Activated CD4-positive, alpha-beta T cell treated with anti-CD3 and anti-CD28 coated beads, Interleukin-2, Interleukin-6, amounts not matched to agents 100 ng/mL and 50 ng/mL, durations not matched to agents 16 hours and 8 hours (primary cell): ENCODE results near the gene SLC6A16.
A peak's percentile ranks its signal among the peaks of the same experiment; 100 is the strongest.
"Not testable (repeated sequence)": the region's sequence is repeated elsewhere in the genome, so short reads cannot be mapped to it uniquely, and the experiment has no call there.

Experiments used
- DNase-seq: peaks from one replicate; pipeline ENCODE4 v3.0.0-alpha.2; 2020

SLC6A16 gene

GRCh38 chr19:49328741-49329140 is 3.8 kb upstream of the SLC6A16 start:
- no peak for DNase-seq

GRCh38 chr19:49327878-49328544 is 3.0 kb upstream of the SLC6A16 start:
- peak; percentile 62 for DNase-seq

GRCh38 chr19:49326165-49326704 is 1.2 kb upstream of the SLC6A16 start:
- DNase-seq, result no peak

- not testable (repeated sequence) for DNase-seq
These were observed 765 bp upstream of the SLC6A16 start for GRCh38 chr19:49325756-49326155.

GRCh38 chr19:49318296-49318695 is 6.7 kb downstream of the SLC6A16 start:
- DNase-seq, result no peak

GRCh38 chr19:49316284-49316683 is 8.7 kb downstream of the SLC6A16 start:
- no peak for DNase-seq

- DNase-seq, result no peak
These were observed 9.9 kb downstream of the SLC6A16 start for GRCh38 chr19:49315111-49315510.

- no peak for DNase-seq
These were observed 15.9 kb downstream of the SLC6A16 start for GRCh38 chr19:49309087-49309486.

GRCh38 chr19:49306734-49307133 is 18.3 kb downstream of the SLC6A16 start:
- DNase-seq, result not testable (repeated sequence)

- DNase-seq, result no peak
These were observed 23.1 kb downstream of the SLC6A16 start for GRCh38 chr19:49301866-49302252.

- DNase-seq, result peak; percentile 87
These were observed 23.7 kb downstream of the SLC6A16 start for GRCh38 chr19:49301165-49301865.

GRCh38 chr19:49298653-49299052 is 26.3 kb downstream of the SLC6A16 start:
- not testable (repeated sequence) for DNase-seq

- DNase-seq, result no peak
These were observed 27.6 kb downstream of the SLC6A16 start for GRCh38 chr19:49297403-49297802.

- DNase-seq, result no peak
These were observed 29.6 kb downstream of the SLC6A16 start for GRCh38 chr19:49295208-49295880.

- no peak for DNase-seq
These were observed 30.6 kb downstream of the SLC6A16 start for GRCh38 chr19:49294401-49294800.

- DNase-seq, result no peak
These were observed 34.5 kb downstream of the SLC6A16 start for GRCh38 chr19:49290517-49290916.

- DNase-seq, result not testable (repeated sequence)
These were observed 35.7 kb downstream of the SLC6A16 start for GRCh38 chr19:49289286-49289685.

GRCh38 chr19:49288205-49288604 is 36.8 kb downstream of the SLC6A16 start:
- not testable (repeated sequence) for DNase-seq

- no peak for DNase-seq
These were observed 37.7 kb downstream of the SLC6A16 start for GRCh38 chr19:49287141-49287770.

GRCh38 chr19:49282184-49282583 is 42.8 kb downstream of the SLC6A16 start:
- no peak for DNase-seq

- peak; percentile 22 for DNase-seq
These were observed 52.8 kb downstream of the SLC6A16 start for GRCh38 chr19:49272204-49272603.

- DNase-seq, result no peak
These were observed 53.8 kb downstream of the SLC6A16 start for GRCh38 chr19:49271080-49271753.

- peak; percentile 66 for DNase-seq
These were observed 58.6 kb downstream of the SLC6A16 start for GRCh38 chr19:49266409-49266808.
